ENCODE measurements around the gene CELF4. TPM values are rescaled to one million over a fixed set of nuclear protein-coding genes. Genes with fewer than 3 reads are reported as not detected.

CELF4 gene
- total and polyA plus RNA-seq, 2 experiments from 2014 or later, result 1.6 to 2.1 TPM

DNA sequence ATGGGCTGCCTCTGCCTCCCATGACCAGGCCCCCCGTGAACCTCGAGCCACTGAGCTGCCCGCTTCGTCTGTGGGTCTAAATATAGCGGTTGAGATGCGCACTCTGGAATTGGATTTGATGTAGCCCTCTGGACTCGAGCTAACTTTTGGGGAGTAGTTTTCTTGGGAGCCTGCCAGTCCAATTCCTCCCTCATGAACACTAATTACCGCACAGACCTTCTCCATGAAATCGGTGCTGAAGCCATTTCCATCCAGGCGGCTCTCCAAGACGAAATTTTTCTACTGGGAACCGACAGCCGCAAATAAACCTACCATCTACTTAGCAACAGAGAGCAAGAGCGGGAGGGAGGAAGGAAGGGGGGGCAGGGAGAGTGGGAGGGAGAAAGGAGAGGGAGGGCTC is 63.6 kb downstream of the CELF4 start:
- H3K9me3 ChIP-seq (ENCODE audit: low read depth), result no peaks in the 10 kb centered on the region
- no peak overlapping the region for H3K4me3 ChIP-seq
- no peaks in the 10 kb centered on the region for H3K36me3 ChIP-seq
- no peaks in the 10 kb centered on the region for H3K4me1 ChIP-seq (ENCODE audit: low read depth)
- no peaks in the 10 kb centered on the region for H3K27me3 ChIP-seq
- H3K27ac ChIP-seq, result no peak overlapping the region
- DNase-seq (ENCODE audit: low read depth in 1 of 2, low spot score in 1 of 2), result peak in 1 of 2 donors; percentile 24
- TF ChIP-seq, protein P1, sequence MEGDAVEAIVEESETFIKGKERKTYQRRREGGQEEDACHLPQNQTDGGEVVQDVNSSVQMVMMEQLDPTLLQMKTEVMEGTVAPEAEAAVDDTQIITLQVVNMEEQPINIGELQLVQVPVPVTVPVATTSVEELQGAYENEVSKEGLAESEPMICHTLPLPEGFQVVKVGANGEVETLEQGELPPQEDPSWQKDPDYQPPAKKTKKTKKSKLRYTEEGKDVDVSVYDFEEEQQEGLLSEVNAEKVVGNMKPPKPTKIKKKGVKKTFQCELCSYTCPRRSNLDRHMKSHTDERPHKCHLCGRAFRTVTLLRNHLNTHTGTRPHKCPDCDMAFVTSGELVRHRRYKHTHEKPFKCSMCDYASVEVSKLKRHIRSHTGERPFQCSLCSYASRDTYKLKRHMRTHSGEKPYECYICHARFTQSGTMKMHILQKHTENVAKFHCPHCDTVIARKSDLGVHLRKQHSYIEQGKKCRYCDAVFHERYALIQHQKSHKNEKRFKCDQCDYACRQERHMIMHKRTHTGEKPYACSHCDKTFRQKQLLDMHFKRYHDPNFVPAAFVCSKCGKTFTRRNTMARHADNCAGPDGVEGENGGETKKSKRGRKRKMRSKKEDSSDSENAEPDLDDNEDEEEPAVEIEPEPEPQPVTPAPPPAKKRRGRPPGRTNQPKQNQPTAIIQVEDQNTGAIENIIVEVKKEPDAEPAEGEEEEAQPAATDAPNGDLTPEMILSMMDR (IDR thresholded peaks at IDR 0.05; ENCODE audit: low read depth, low read length), result no peak

DNA sequence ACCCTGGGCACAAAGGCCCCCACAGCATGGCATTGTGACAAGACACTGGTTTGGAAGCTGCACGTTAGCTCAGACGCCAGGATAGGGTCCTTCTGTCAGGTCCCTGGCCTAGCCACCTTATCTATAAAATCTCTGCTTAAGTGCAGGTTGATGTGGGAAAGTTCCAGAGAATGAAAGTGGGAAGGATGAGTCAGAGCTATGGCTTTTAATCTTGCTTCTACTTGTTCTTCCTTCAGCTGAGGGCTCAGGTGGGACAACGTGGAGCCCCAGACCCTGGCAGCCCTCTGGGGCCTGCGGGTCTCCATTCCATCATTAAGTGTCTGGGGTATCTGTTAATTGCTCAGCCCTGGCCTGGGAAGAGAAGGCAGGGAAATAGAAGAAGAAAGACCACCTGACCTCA is 64.5 kb downstream of the CELF4 start:
- DNase-seq (ENCODE audit: low read depth in 1 of 2, low spot score in 1 of 2), result no peak
- TF ChIP-seq, protein P1 (IDR thresholded peaks at IDR 0.05; ENCODE audit: low read depth, low read length), result no peak
- Histone ChIP-seq H3K4me3 (no peak overlapping the region), H3K4me1 (ENCODE audit: low read depth) (no peaks in the 10 kb centered on the region), H3K9me3 (ENCODE audit: low read depth) (no peaks in the 10 kb centered on the region), H3K27ac (no peak overlapping the region), H3K27me3 (no peaks in the 10 kb centered on the region), H3K36me3 (no peaks in the 10 kb centered on the region)

DNA sequence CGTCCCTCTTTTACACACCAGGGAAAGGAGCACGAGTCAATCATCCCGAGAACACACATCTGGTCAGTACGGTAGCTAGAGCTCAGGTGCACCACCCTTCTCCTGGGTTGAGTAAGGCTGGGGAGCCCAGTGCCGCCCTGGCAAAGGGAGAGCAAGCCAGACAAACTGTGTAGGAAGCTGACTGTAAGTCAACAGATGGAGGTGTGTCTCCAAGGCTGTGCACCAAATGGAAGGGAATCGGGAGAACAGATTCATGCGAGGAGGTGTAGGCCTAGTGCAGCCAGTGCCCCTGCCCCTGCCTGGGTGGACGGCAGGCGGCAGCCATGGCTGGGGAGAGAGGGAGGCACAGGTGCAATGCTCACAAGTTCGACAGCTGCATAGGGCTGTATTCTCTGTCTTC is 65.7 kb downstream of the CELF4 start:
- H3K4me3 ChIP-seq, result no peak overlapping the region
- H3K9me3 ChIP-seq (ENCODE audit: low read depth), result no peaks in the 10 kb centered on the region
- H3K36me3 ChIP-seq, result no peaks in the 10 kb centered on the region
- TF ChIP-seq, protein P1 (IDR thresholded peaks at IDR 0.05; ENCODE audit: low read depth, low read length), result no peak
- H3K4me1 ChIP-seq (ENCODE audit: low read depth), result no peaks in the 10 kb centered on the region
- DNase-seq (ENCODE audit: low read depth in 1 of 2, low spot score in 1 of 2), result no peak
- H3K27ac ChIP-seq, result no peak overlapping the region
- H3K27me3 ChIP-seq, result no peaks in the 10 kb centered on the region

DNA sequence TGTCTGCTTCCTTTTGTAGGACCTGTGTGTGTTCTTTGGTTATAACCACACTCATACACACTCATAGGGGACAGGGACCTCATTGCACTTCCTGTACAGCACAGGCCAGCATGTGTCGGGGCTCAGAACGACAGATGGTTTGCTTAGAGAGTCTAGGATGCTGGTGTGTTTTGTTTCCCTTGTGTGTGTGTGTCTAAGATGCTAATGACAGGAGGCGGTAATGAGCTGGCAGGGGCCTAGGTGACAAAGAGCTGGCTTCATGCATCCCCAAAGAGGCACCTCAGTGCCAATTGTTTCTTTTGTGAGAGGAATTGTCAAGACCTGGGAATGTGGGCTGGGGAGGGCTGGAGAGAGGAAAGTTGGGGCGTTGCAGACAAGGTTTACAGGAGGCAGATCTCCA is 66.6 kb downstream of the CELF4 start:
- Histone ChIP-seq H3K27ac (no peak overlapping the region), H3K9me3 (ENCODE audit: low read depth) (no peaks in the 10 kb centered on the region), H3K4me3 (no peak overlapping the region), H3K36me3 (no peaks in the 10 kb centered on the region), H3K4me1 (ENCODE audit: low read depth) (no peaks in the 10 kb centered on the region), H3K27me3 (no peaks in the 10 kb centered on the region)
- DNase-seq (ENCODE audit: low read depth in 1 of 2, low spot score in 1 of 2), result no peak
- TF ChIP-seq, protein P1 (IDR thresholded peaks at IDR 0.05; ENCODE audit: low read depth, low read length), result no peak

DNA sequence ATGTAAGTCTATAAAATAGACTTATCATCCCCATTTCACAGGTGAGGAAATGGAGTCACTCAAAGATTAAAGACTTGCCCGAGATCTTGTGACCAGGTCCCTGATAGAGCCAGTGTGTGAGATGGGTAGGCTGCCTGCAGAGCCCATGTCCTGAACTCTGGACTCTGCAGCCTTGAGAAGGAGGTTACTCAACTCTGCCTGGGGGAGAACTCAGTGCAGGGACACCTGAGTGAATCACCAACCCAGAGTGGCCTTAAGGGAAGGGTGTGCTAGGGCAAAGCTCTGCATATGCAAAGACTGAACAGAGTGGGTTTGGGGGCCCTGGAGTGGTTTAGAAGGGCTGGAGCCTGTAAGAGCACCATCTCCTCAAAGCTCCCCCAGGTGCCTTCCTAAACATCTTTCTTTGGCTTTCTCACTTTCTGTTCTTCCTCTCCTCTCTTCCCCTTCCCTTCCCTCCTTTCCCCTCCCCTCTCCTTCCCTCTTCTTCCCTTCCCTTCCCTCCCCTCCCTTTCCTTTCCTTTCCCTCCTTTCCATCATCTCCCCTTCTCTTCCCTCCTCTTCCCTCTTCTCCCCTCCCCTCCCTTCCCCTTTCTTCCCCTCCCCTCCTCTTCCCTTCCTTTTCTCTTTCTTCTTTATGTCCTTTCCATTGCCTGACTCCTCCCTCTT is 67.6 kb downstream of the CELF4 start:
- H3K27ac ChIP-seq, result no peak overlapping the region
- H3K27me3 ChIP-seq, result no peaks in the 10 kb centered on the region
- DNase-seq (ENCODE audit: low read depth in 1 of 2, low spot score in 1 of 2), result no peak
- no peaks in the 10 kb centered on the region for H3K36me3 ChIP-seq
- H3K4me3 ChIP-seq, result no peak overlapping the region
- no peaks in the 10 kb centered on the region for H3K9me3 ChIP-seq (ENCODE audit: low read depth)
- TF ChIP-seq, protein P1 (IDR thresholded peaks at IDR 0.05; ENCODE audit: low read depth, low read length), result no peak
- H3K4me1 ChIP-seq (ENCODE audit: low read depth), result no peaks in the 10 kb centered on the region
